ENCODE data around the gene CCDC27.

CCDC27 gene

DNA sequence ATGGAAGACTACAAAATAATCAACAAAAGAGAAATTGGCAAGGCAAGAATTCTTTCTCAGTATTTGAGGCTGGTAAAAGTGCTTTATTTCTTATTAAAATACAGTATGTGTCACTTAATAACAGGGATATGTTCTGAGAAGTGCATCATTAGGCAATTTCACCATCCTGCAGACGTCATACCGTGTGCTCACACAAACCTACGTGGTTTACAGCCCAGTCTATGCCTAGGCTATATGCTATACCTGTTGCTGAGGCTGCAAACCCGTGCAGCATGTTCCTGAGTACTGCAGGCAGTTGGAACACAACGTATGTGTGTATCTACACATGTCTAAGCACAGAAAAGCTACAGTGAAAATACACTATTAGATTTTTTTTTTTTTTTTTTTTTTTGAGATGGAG is 2.7 kb upstream of the CCDC27 start:
- DNase-seq (ENCODE audit: insufficient read length, low spot score) (no peak), FAIRE-seq (no peak)

DNA sequence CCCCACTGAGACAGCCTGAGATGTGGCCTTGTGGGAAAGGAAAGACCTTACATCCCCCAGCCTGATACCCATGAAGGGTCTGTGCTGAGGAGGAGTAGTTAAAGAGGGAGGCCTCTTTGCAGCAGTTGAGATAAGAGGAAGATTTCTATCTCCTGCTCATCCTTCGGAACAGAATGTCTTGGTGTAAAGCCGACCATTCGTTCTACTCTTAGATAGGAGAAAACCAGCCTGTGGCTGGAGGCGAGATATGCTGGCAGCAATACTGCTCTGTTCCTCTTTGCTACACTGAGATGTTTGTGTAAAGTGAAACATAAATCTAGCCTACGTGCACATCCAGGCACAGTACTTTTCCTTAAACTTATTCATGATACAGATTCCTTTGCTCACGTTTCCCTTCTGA is 1.5 kb upstream of the CCDC27 start:
- DNase-seq (ENCODE audit: insufficient read length, low spot score) (no peak), FAIRE-seq (no peak)

DNA sequence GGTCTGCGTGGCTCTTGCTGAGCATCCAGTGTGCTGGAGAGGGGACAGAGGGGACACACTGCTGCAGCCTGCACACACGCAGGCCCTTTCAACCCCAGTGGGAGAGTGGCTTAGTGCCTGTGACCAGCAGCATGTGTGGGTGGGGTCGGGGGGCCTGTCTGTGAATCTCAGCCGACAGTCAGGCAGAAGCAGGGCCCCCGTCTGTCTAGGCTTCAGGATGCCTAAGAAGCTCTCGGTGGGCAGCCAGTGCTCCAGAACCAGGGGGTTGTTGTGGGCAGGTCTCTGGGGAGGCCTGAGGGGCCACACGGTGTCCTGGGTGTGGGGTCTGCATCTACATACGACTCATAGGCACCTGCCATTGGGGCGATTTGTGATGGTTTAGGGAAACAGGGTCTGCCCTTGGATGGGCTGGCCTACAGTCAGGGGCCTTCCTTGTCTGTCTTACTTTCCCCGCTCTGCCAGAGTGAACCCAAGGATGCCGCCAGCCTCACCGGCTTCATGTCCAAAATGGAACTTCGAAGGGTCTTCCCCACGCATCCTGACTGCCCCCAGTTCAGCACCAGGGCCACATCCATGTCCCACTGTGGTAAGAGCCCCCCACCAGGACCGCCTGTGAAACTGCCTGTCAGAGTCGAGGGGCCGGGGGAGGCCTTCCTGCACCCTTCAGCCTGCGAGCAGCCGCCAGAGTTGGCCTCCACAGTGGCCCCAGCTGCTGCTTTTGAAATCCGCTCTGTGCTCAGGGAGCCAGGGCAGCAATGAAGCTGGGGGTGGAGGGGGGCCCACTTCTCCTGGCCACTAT is 1.6 kb downstream of the CCDC27 start:
- DNase-seq (ENCODE audit: insufficient read length, low spot score) (no peak), FAIRE-seq (no peak)

- FAIRE-seq, result no peak
- DNase-seq (ENCODE audit: insufficient read length, low spot score), result no peak
Measured at GRCh38 chr1:3756394-3756793, 4.1 kb downstream of the CCDC27 start.

- no peak for DNase-seq (ENCODE audit: insufficient read length, low spot score)
- no peak for FAIRE-seq
Measured at GRCh38 chr1:3759164-3759563, 6.9 kb downstream of the CCDC27 start.

DNA sequence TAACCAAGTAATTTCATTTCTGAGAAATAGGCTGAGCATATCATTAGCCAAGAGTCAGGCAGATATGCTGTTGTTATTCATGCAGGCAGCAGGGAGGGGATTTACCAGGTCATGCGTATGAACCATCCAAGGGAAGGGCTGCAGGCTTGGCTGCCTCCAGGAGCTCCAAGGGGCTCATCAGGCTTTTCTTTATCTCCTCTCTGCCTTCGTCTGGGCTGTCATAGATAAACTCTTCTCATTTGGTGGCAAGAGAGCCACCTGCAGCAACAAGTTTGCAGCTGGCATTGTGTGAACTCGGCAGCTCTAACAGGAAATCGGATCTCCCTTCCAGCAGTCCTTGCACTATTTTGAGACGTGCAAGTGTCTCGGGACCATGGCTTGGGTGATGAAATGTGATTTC is 7.5 kb downstream of the CCDC27 start:
- no peak for FAIRE-seq

GRCh38 chr1:3761296-3762010 is 9.2 kb downstream of the CCDC27 start:
- FAIRE-seq (no peak), DNase-seq (ENCODE audit: insufficient read length, low spot score) (no peak)

More for the DNA sequence above, 7.5 kb downstream of the CCDC27 start:
- DNase-seq (ENCODE audit: insufficient read length, low spot score), result no peak

GRCh38 chr1:3762151-3762872 is 10.1 kb downstream of the CCDC27 start:
- DNase-seq (ENCODE audit: insufficient read length, low spot score) (no peak), FAIRE-seq (no peak)

DNA sequence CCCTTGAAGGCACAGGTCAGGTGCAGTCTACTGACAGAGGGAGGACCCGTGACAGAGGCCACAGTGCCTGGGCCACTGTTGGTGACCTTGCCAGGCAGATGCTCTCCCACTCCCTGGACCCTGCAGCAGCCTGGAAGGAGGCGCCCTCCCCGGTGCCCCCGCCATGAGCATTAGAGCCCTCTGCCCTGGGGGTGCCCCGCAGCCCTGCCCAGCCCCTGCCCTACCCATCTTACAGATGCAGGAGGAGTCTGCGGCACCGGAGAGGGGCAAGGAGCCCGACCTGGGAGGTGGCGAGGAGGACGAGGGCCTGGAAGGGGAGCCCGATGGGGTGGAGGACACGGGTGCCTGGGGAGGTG is 10.6 kb downstream of the CCDC27 start:
- no peak for DNase-seq (ENCODE audit: insufficient read length, low spot score)
- no peak for FAIRE-seq

- FAIRE-seq (no peak), DNase-seq (ENCODE audit: insufficient read length, low spot score) (no peak)
Measured at GRCh38 chr1:3763351-3764125, 11.3 kb downstream of the CCDC27 start.

GRCh38 chr1:3767328-3767925 is 15.2 kb downstream of the CCDC27 start:
- DNase-seq (ENCODE audit: insufficient read length, low spot score) (no peak), FAIRE-seq (no peak)

DNA sequence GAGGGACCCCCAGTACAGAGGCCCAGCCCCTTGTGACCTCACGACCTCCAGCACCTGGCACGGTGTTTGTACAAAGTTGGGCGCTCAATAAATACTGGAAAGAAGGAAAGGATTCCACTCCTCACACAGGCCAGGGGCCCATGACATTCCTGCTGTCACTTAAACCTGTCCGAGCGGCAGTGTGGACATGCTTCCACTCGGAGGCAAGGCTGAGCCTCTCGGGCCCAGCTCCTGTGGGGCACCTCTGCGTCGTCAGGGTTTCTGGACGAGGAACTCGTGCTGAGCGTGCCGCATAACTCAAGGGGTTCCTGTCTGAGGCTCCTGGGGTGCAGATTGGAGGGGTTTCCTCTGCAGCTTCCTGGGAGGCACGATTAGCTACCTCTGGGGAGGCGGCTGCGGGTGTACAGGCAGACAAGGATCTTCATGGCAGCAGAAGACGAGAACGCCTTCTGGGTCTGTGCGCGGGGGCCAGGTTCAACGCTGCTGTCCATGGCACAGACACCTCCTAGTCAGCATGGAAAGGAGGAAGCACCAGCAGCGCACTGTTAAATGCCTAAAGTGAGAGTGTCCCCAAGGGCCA is 16.7 kb downstream of the CCDC27 start:
- FAIRE-seq (no peak), DNase-seq (ENCODE audit: insufficient read length, low spot score) (no peak)

DNA sequence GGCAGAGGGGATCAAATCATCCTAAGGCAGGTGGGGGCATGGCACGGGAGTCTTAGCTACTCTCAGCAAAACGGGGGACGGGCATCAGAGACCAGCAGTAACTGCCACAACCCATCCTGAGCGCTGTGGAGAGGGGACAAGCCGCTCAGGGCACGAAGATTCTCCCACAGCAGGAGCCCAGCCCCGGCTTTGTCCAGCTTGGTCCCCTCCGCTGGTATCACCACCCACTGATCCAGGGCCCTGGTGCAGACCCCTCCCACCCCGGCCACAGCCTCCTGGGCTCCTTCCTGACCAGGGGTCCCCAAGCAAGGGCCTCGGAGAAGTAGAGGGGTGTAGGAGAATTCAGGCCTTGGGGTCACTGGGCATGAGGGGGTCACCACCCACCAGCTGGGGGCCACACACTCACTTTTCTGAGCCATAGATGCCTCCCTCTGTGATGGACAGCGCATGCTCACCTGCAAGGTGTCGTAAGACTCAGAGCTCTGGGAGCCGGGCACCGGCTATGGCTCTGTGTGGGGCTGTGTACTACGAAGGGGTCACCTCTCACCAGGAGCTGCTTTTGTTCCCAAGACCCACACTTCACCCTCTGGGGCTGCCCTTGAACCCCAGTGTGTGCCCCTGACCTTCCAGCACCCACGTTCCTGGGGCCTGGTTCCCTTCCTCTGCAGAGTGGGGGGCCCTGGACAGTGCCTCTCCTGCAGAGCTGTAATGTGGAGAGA is 18.0 kb downstream of the CCDC27 start:
- DNase-seq (ENCODE audit: insufficient read length, low spot score) (no peak), FAIRE-seq (no peak)

DNA sequence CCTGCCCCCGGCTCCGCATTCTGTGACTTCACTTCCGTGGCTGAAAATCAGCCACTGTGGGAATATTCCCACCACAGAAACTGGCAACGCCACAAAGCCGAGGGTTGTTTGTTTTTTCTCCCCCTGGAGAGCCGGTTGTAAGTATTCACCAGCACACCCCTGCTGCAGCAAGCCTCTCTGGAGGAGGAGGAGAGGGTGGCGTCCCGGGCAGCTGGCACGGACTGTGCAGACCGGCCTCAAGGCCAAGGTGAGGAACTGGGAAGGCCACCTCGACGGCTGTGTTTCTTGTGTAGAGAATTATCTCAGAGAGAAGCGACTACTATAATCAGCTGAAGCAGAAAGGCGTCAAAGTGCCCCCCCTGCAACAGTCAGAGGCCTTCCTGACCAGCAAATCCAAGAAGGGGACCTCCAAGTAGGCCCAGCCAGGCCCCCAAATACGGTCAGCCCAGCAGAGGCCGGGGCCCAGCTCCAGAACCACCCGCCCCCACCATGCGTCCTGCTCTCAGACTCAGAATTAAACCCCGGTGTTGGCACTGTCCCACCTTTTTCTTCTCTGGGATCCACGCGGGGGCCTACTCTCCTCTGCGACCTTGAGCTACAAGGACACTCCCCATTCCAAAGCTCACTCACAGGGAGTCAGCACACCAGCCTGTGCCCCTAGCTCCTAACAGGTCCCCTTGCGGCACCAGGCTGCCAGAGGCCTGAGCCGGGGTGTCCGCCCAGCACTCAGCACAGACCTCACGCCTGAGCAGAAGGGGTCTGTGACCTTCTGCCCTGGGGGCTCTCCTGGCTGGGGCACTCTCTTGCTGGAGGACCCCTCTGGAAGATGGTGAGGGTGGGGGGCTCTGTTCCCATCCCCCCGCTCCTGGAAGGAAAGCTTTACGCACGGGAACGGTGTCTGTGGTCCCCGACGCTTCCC is 19.1 kb downstream of the CCDC27 start:
- FAIRE-seq (no peak), DNase-seq (ENCODE audit: insufficient read length, low spot score) (no peak)

- FAIRE-seq, result no peak
- peak; percentile 99 for DNase-seq (ENCODE audit: insufficient read length, low spot score)
Measured at GRCh38 chr1:3772027-3772714, 19.9 kb downstream of the CCDC27 start.

DNA sequence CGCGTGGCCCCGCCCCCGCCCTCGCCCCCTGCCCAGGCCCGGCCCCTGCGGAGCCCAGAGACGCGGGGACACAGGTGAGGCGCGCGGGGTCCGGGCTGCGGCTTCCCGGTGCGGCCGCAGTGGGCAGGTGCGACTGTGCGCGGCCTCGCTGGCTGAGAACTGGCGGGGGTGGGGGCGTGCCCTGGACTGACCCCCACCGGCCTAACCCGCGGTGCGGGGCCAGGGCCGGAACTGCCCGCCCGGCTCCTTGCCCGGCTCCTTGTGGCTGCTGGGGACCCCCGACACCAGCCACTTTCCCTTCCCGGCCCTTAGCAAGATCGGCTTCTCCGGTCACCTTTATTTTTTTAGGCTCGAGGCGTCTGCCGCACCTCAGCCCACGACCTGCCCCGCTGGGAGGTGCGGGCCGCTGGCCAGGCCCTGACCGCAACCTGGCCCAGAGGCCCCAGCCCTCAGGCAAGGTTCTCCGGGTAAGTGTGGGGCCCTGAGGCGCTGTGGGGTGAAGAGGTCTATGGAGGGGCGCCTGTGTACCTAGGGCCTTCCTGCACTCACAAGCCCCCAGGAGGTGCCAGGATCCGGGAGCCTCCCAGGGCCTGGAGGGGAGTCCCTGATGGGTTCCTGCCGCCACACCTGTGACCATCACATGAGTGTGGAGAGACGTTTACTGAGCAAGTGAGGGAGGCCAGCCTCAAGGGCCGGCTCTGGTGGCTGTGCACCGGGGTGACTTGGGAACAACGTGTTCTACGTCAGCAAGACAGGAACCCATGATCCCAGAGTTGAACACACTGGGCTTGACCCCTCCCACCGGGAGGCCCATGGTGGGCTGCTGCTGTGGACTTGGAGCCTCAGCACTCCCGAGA is 20.7 kb downstream of the CCDC27 start, which contains the start of gene SMIM1:
SMIM1 (plus strand) TSS at position 35 of the 857 bp plus-strand sequence. CDS start 2,625 bp downstream, outside the sequence.
- DNase-seq (ENCODE audit: insufficient read length, low spot score) (no peak), FAIRE-seq (no peak)
